Muscle layer of duodenum (tissue), 2 donors: ENCODE results near the gene RALGAPA2.
A peak's percentile ranks its signal among the peaks of the same experiment; 100 is the strongest.

Source experiments
- H3K27ac ChIP-seq: one replicate; pipeline ENCODE4 v1.7.0; 2013; ENCODE audit warnings: mild to moderate bottlenecking, low read length
- H3K27me3 ChIP-seq: one replicate; pipeline ENCODE4 v1.7.0; 2013; ENCODE audit warnings: low read depth, mild to moderate bottlenecking, control low read depth, low read length
- H3K36me3 ChIP-seq, 2 donors: one replicate each; pipeline ENCODE4 v1.7.0; 2013; ENCODE audit warnings: low read length in 2 of 2, control low read depth in 1 of 2, mild to moderate bottlenecking in 1 of 2; ENCODE audit not compliant: insufficient read depth in 2 of 2, control insufficient read depth in 1 of 2
- H3K4me1 ChIP-seq, 2 donors: one replicate each; pipeline ENCODE4 v1.7.0; 2013; ENCODE audit warnings: low read length in 2 of 2, mild to moderate bottlenecking in 2 of 2, control low read depth in 1 of 2, moderate library complexity in 1 of 2; ENCODE audit not compliant: insufficient read depth in 2 of 2, control insufficient read depth in 1 of 2
- H3K4me3 ChIP-seq, 2 donors: one replicate each; pipeline ENCODE4 v1.7.0; 2013; ENCODE audit warnings: low read length in 2 of 2, low read depth in 1 of 2, mild to moderate bottlenecking in 1 of 2
- H3K9me3 ChIP-seq, 2 donors: one replicate each; pipeline ENCODE4 v1.7.0; 2013; ENCODE audit warnings: low read length in 2 of 2, control low read depth in 1 of 2, mild to moderate bottlenecking in 1 of 2; ENCODE audit not compliant: control insufficient read depth in 1 of 2
- donor health status: healthy.

RALGAPA2 gene

DNA sequence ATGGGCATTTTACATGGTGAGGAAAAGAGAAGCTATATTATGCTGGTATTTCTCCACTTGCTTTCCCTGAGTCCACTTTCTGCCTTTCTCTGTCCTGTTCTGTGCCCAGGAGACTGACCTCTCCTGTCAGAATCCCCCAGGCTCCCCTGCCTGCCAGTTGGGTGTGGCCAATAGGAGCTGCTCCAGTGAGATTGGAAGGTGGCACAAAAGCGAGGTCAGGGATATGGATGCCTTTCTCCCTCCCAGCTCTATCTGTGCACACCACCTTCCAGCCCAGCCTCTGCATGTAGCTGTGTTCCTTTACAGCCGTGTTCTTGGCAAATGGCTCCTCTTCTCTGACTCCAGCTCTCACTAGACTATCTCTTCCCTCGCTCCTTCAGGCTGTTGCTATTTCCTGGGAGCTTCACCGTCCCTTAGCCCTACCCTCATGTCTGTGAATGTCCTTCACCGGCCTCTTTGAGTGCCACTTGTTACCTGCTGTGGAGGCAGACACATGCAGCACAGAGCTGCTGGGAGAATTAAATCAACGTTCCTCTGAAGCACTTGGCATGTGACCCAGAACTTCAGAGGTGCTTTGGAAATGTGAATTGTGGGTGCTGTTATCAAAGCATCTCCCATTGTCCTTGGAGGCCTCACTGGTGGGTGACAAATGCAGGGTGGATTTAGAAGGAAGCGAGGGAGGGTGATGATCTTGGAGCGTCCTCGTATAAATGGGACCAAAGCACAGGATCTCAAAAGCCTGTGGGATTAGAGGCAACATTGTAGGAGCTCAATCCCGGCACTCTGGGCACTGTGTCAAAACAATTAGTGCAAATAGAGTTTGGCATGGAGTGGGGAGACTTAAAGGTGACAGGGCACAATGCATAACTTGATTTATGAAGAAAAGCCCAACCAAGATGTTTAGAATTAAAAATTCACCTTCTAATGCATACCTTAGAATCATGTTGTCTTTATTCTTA lies 28.9 kb upstream of the RALGAPA2 start:
- no peak overlapping the region for H3K27ac ChIP-seq
- H3K27me3 ChIP-seq: no peaks in the 10 kb centered on the region
- H3K9me3 ChIP-seq: no peaks in the 10 kb centered on the region
- H3K36me3 ChIP-seq: no peaks in the 10 kb centered on the region
- no peak overlapping the region for H3K4me3 ChIP-seq
- peaks cover 11 to 13% of the 10 kb centered on the region in 2 donors for H3K4me1 ChIP-seq

DNA sequence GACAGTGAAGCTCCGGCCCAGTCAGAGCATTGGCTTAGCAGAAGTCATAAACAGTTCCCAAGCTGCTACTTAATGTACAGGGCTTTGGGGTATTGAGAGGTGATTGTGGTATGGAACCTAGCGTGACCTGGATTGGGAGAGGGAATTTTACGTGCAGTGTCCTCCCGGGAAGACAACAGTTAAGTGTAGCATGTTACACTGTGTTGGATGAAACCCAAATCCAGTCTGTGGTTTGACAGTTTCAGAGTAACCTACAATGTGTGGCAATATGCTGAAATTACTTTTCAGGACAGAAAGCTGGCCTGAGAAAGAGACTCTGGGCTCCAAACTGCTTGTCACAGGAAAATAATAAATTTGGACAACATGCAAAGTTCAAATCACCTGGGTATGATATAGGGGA lies 28.1 kb upstream of the RALGAPA2 start:
- H3K27me3 ChIP-seq: no peaks in the 10 kb centered on the region
- no peaks in the 10 kb centered on the region for H3K36me3 ChIP-seq
- peaks cover 11 to 13% of the 10 kb centered on the region in 2 donors for H3K4me1 ChIP-seq
- H3K9me3 ChIP-seq: no peaks in the 10 kb centered on the region
- H3K27ac ChIP-seq: no peak overlapping the region
- no peak overlapping the region for H3K4me3 ChIP-seq

DNA sequence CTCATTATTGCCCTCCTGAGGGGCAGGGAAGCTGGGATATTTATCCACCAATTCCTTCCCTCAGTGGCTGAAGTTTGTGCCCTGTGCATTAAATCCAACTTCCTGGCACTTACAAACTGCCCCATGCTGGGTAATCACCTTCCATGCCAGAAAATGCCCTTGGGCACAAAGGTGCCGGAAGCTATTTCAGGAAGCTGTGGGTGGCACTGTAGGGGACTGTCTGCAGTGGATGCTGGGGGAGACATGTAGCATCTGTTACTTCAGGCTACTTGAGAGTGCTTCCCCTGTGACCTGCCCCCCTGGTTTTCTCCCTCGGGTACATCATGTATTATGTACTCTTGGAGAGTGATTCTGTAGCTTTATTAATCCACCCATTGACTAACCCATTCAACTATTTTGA lies 24.7 kb upstream of the RALGAPA2 start:
- H3K27ac ChIP-seq: no peak overlapping the region
- no peaks in the 10 kb centered on the region for H3K9me3 ChIP-seq
- H3K4me1 ChIP-seq: no peaks in the 10 kb centered on the region
- no peaks in the 10 kb centered on the region for H3K27me3 ChIP-seq
- no peak overlapping the region for H3K4me3 ChIP-seq
- H3K36me3 ChIP-seq: no peaks in the 10 kb centered on the region

DNA sequence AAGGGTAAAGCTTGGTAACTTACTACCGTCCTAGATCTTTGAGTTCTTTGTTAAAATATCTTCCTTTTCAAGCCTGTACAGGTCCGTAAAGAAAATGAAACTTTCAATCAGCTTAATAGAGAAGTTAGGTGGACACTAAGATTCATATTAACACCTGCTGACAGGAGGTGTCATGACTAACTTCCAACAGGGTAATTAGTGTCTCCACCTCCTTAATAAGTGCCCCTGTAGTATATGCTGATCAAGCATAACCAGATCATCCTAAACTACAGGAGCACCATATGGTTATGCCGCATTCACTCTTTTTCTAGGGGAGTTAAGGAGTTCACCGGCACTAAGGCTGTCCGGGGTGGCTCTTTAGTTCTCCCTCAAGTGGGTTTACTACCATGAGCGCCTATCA lies 23.9 kb upstream of the RALGAPA2 start:
- Histone ChIP-seq H3K4me3 (no peak overlapping the region), H3K27me3 (no peaks in the 10 kb centered on the region), H3K27ac (no peak overlapping the region), H3K9me3 (no peaks in the 10 kb centered on the region), H3K36me3 (no peaks in the 10 kb centered on the region), H3K4me1 (no peaks in the 10 kb centered on the region)

DNA sequence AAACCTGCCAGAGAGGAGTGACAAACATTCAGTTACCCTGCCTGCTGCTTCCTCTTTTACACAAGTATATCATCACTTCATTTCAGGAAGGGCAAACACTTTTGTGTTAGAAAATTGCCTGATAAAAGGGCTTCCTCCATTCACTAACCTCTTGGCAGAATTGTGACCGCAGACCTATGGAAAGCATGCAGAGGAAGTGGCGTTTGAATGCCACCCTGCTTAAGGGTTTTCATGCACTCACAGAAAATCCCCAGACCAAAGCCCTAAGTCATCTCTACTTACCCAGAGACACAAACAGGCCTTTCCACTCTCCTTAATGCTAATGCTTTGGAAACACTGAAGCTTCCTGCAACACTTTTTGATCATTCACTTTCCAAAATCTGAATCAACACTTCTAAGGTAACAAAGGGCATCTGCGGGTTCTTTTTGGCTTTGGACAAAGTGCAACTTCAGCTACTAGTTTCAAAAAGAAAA lies 22.1 kb upstream of the RALGAPA2 start:
- Histone ChIP-seq H3K36me3 (no peaks in the 10 kb centered on the region), H3K9me3 (no peaks in the 10 kb centered on the region), H3K4me3 (no peak overlapping the region), H3K27ac (no peak overlapping the region), H3K27me3 (no peaks in the 10 kb centered on the region), H3K4me1 (no peaks in the 10 kb centered on the region)

DNA sequence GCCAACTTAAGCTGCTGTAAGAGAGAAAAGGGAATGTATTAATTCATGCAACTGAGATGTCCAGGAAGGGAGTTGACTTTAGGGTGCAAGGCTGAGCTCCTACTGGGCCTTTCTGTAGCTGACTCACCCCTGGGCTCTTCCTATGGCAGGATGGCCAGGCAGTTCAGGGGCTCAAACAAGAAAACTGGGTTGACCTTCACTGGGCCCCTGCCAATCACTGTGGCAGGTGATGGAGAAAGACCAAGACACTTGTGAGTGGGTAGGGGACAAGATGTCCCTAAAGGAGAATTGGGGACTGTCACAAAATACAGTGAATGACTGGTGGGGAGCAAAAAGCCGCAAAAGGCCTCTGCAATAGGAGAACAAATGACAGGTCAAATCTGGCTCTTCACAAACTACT lies 21.5 kb upstream of the RALGAPA2 start:
- Histone ChIP-seq H3K27ac (no peak overlapping the region), H3K36me3 (no peaks in the 10 kb centered on the region), H3K9me3 (no peaks in the 10 kb centered on the region), H3K4me3 (no peak overlapping the region), H3K4me1 (no peaks in the 10 kb centered on the region), H3K27me3 (no peaks in the 10 kb centered on the region)

DNA sequence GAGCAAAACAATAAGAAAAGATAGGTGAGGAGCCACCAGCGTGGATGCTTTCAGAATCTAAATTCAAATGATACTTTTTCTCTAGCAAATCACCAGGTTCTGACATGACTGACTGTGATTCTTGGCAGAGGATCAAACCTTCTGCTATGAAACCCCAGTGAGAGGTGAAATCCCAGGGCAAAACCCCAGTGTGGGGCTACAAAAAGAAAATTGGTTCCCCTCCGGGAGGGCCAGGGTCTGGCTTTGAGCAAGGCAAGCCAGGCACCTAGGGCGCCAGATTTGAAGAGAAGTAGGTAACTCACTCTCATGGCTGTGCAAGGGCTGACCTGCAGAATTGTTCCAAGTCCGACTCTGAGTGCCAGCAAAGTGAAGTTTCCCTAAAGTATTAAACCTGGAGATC lies 20.2 kb upstream of the RALGAPA2 start:
- H3K36me3 ChIP-seq: no peaks in the 10 kb centered on the region
- H3K9me3 ChIP-seq: no peaks in the 10 kb centered on the region
- no peak overlapping the region for H3K4me3 ChIP-seq
- no peaks in the 10 kb centered on the region for H3K4me1 ChIP-seq
- H3K27me3 ChIP-seq: no peaks in the 10 kb centered on the region
- no peak overlapping the region for H3K27ac ChIP-seq

DNA sequence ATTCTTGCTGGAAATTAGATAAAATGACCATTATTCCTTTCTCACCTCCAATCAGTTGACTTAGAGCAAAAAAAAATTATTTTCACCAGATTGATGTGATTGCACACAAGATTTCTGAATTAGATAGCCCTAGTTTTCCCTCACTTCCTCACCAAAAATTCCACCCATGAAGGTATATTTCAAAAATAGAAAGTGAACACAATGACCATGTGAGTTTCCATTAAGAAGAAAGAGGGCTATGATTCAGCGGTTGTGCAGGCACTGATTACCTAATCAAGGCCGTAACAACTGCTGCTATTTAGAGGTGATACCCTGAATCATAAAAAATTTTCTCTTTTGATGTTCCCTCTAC lies 19.5 kb upstream of the RALGAPA2 start:
- Histone ChIP-seq H3K27ac (no peak overlapping the region), H3K4me3 (no peak overlapping the region), H3K36me3 (no peaks in the 10 kb centered on the region), H3K4me1 (no peaks in the 10 kb centered on the region), H3K27me3 (no peaks in the 10 kb centered on the region), H3K9me3 (no peaks in the 10 kb centered on the region)

DNA sequence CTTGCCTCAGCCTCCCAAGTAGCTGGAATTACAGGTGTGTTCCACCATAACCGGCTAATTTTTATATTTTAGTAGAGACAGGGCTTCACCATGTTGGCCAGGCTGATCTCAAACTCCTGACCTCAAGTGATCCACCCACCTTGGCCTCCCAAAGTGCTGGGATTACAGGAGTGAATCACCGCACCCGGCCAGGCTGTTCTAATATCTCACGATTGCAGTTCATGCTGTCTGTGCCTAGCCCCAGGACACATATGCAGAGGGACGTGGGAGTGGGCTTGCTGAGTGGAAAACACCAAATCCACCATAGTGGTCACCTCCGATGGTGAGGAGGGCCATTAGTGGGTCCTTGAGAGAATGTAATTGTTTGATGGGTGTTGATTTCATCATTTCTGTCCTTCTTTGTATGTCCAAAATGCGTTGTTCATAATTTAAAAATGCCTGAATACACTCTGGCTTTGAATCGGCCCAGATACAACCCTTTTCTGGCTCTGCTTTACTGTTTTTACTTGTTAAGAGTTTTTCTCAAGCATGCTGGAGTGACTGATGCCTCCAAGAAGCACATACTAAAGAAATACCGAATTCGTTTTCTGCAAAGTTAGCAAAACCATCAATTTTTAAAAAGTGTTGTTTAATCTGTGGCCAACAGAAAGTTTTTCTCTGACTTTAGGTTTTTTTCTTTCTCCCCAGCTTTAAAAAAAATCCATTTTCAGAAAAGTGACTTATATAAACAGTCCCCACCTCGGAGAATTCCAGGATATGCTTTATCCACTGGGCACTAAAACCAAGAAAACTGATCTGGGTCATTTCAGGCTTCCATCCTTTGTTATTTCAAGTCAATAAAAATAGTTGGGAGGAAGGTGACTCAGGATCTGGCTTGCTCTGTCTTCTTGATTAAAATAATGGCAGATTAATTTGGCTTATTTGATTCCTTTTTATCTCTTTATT lies 18.8 kb upstream of the RALGAPA2 start:
- Histone ChIP-seq H3K27me3 (no peaks in the 10 kb centered on the region), H3K36me3 (no peaks in the 10 kb centered on the region), H3K4me3 (no peak overlapping the region), H3K9me3 (no peaks in the 10 kb centered on the region), H3K27ac (peak overlapping the region; percentile 24), H3K4me1 (no peaks in the 10 kb centered on the region)

DNA sequence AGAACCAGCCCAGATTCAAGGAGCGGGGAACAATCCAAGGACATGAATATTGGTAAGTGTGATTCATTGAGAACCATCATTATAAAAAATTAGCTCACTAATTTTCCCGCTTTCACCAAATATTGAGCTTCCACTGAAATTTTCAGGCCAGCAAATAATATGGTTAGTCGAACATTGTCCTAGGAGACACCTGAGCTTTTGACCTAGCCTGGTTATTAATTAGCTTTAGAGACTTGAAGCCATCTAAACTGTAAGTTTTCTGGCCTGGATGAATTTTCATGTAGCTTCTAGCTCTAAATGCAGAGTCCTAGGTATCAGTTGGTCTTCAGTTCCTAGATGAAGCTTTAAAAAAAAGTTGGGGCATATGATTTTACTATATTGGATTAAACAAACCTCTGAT lies 17.1 kb upstream of the RALGAPA2 start:
- Histone ChIP-seq H3K36me3 (no peaks in the 10 kb centered on the region), H3K27ac (no peak overlapping the region), H3K4me1 (no peaks in the 10 kb centered on the region)

DNA sequence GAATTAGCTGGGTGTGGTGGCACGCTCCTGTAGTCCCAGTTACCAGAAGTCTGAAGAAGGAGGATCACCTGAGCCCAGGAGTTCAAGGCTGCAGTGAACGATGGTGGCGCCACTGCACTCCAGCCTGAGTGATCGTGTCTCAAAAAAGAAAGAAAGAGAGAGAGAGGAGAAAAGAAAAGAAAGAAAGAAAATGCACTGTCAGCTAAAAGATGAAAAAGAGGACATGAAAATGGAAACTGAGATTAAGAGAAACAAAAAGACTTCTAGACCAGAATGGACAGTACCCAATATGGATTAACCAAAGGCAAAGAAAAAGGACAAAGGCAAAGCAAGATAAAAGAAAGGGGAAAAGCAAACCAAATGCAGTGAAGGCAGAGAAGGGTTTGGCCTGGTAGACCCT lies 9.0 kb upstream of the RALGAPA2 start:
- Histone ChIP-seq H3K4me1 (no peaks in the 10 kb centered on the region), H3K36me3 (no peaks in the 10 kb centered on the region), H3K27ac (no peak overlapping the region), H3K27me3 (no peaks in the 10 kb centered on the region), H3K9me3 (no peaks in the 10 kb centered on the region), H3K4me3 (no peak overlapping the region)

More for the DNA sequence above, 17.1 kb upstream of the RALGAPA2 start:
- Histone ChIP-seq H3K4me3 (no peak overlapping the region), H3K27me3 (no peaks in the 10 kb centered on the region), H3K9me3 (no peaks in the 10 kb centered on the region)
